GM12878 (cell line): Measurements from ENCODE around the gene SPATA32. TPM values are rescaled to one million over a fixed set of nuclear protein-coding genes. Genes with fewer than 3 reads are reported as not detected.

Experiments
- BACH1 ChIP-seq: fragments of 450-650 bp; IDR thresholded peaks from 2 replicates; pipeline ENCODE4 v1.6.1; 2017; ENCODE audit warnings: mild to moderate bottlenecking, borderline replicate concordance
- CBX5 ChIP-seq: sonication (generic); IDR thresholded peaks from 2 replicates; pipeline ENCODE4 v1.6.1; 2016; ENCODE audit warnings: low read depth, moderate library complexity, mild to moderate bottlenecking, inconsistent platforms
- CEBPZ ChIP-seq: fragments of 150-350 bp; IDR thresholded peaks from 2 replicates; pipeline ENCODE4 v1.6.1; 2016; ENCODE audit warnings: low read depth, low read length
- CTCF ChIP-seq, 3 experiments: IDR thresholded peaks in 2 of 3; conservative IDR thresholded peaks in 1 of 3; 2 replicates each; pipeline ENCODE4 v1.5.1; 2011; ENCODE audit warnings: low read depth in 3 of 3, low read length in 3 of 3, mild to moderate bottlenecking in 3 of 3, control low read depth in 2 of 3, moderate library complexity in 2 of 3, inconsistent platforms in 1 of 3, mixed read lengths in 1 of 3; ENCODE audit not compliant: control insufficient read depth in 2 of 3, insufficient read depth in 1 of 3; ENCODE audit errors: extremely low read depth in 1 of 3
- ESRRA ChIP-seq: IDR thresholded peaks from 2 replicates; pipeline ENCODE4 v1.6.1; 2012; ENCODE audit warnings: mild to moderate bottlenecking, low read length, improper control_type of control experiment
- GATAD2B ChIP-seq: fragments of 450-650 bp; conservative IDR thresholded peaks from 2 replicates; pipeline ENCODE4 v1.6.1; 2017; ENCODE audit warnings: low read depth, mild to moderate bottlenecking, moderate library complexity
- HDAC2 ChIP-seq: fragments of 200-600 bp; sonication (generic); IDR thresholded peaks from 2 replicates; pipeline ENCODE4 v1.6.1; 2017
- NR2C2 ChIP-seq: IDR thresholded peaks from 2 replicates; pipeline ENCODE4 v1.6.1; 2011; ENCODE audit warnings: borderline replicate concordance, low read depth; ENCODE audit not compliant: control insufficient read depth, insufficient read length
- NR2F1 ChIP-seq: fragments of 450-650 bp; conservative IDR thresholded peaks from 2 replicates; pipeline ENCODE4 v1.6.1; 2017; ENCODE audit warnings: mild to moderate bottlenecking
- RCOR1 ChIP-seq: conservative IDR thresholded peaks from 2 replicates; pipeline ENCODE4 v1.6.1; 2012; ENCODE audit warnings: low read depth, low read length, improper control_type of control experiment
- SREBF1 ChIP-seq: IDR thresholded peaks from 2 replicates; pipeline ENCODE4 v1.6.1; 2012; ENCODE audit warnings: mild to moderate bottlenecking, low read length
- SRF ChIP-seq, 2 experiments: IDR thresholded peaks; 2 replicates each; pipeline ENCODE4 v1.6.1; 2011; ENCODE audit warnings: low read depth in 2 of 2, low read length in 2 of 2, mild to moderate bottlenecking in 1 of 2, moderate library complexity in 1 of 2
- WRNIP1 ChIP-seq: IDR thresholded peaks from 2 replicates; pipeline ENCODE4 v1.6.1; 2011; ENCODE audit warnings: low read depth, low read length, improper control_type of control experiment, borderline replicate concordance
- ZSCAN29 ChIP-seq: fragments of 450-650 bp; IDR thresholded peaks from 2 replicates; pipeline ENCODE4 v1.6.1; 2017; ENCODE audit warnings: mild to moderate bottlenecking, moderate library complexity
- polyA plus RNA-seq, 11 experiments: library from polyadenylated mRNA; depleted of rRNA in 4 of 11; unstranded in 6 of 11; stranded (reverse) in 5 of 11; fragments of >200 nt; fragmentation: Nextera tagmentation in 4 of 11; fragmentation: Illumina TruSeq in 1 of 11; extraction: Ambion mirVana in 4 of 11; extraction: Trizol in 1 of 11; gene quantifications; 1 replicate in 1 of 11; 2 replicates in 10 of 11; pipeline versions ENCODE4 v1.2.1 to v1.2.3, GENCODE V29; 2011 to 2016; ENCODE audit warnings: inconsistent platforms in 2 of 11, missing spikeins in 2 of 11, low read depth in 1 of 11
- total RNA-seq, 4 experiments: library from RNA; depleted of rRNA in 3 of 4; stranded (reverse); fragments of >200 nt in 3 of 4; fragmentation: Illumina TruSeq in 1 of 4; extraction: Trizol in 1 of 4; gene quantifications; 2 replicates each; pipeline versions ENCODE4 v1.2.1 to v1.2.3, GENCODE V29; 2013 to 2021
- TF ChIP-seq, protein P1 (sequence below): fragments of 450-650 bp; formaldehyde crosslinking; IDR thresholded peaks from 2 replicates; pipeline ENCODE4 v1.4.0; 2022; ENCODE audit warnings: mild to moderate bottlenecking, moderate library complexity
- TF ChIP-seq, protein P2 (sequence below): IDR thresholded peaks from 2 replicates; pipeline ENCODE4 v1.6.1; 2012; ENCODE audit warnings: mild to moderate bottlenecking, low read depth, low read length

The SPATA32 gene
- total and polyA plus RNA-seq, 10 of the 15 experiments (the other 5 are each of a cell fraction or from before 2014, with no cell fraction given): 0.03 to 0.35 (median 0.11) TPM; not detected in 3

GRCh38 chr17:45225964-45226530 lies 35.8 kb downstream of the SPATA32 start (continued):
- TF ChIP-seq ZSCAN29 (no peak), HDAC2 (no peak), GATAD2B (peak; percentile 97), CEBPZ (no peak), SRF (IDR thresholded peaks at IDR 0.05; ENCODE audit: low read depth in 2 of 2, low read length in 2 of 2) (no peak), NR2F1 (peak; percentile 47), WRNIP1 (no peak), BACH1 (peak; percentile 59), CBX5 (no peak), ESRRA (no peak), CTCF (IDR thresholded peaks at IDR 0.05 in 2 of 3, conservative IDR thresholded peaks at IDR 0.05 in 1 of 3; ENCODE audit: control insufficient read depth in 2 of 3, extremely low read depth in 1 of 3, insufficient read depth in 1 of 3, low read depth in 3 of 3, low read length in 3 of 3) (no peak), NR2C2 (no peak), SREBF1 (no peak), RCOR1 (peak; percentile 86; the same call in 1 of the 2 replicates)
- TF ChIP-seq, protein P1, sequence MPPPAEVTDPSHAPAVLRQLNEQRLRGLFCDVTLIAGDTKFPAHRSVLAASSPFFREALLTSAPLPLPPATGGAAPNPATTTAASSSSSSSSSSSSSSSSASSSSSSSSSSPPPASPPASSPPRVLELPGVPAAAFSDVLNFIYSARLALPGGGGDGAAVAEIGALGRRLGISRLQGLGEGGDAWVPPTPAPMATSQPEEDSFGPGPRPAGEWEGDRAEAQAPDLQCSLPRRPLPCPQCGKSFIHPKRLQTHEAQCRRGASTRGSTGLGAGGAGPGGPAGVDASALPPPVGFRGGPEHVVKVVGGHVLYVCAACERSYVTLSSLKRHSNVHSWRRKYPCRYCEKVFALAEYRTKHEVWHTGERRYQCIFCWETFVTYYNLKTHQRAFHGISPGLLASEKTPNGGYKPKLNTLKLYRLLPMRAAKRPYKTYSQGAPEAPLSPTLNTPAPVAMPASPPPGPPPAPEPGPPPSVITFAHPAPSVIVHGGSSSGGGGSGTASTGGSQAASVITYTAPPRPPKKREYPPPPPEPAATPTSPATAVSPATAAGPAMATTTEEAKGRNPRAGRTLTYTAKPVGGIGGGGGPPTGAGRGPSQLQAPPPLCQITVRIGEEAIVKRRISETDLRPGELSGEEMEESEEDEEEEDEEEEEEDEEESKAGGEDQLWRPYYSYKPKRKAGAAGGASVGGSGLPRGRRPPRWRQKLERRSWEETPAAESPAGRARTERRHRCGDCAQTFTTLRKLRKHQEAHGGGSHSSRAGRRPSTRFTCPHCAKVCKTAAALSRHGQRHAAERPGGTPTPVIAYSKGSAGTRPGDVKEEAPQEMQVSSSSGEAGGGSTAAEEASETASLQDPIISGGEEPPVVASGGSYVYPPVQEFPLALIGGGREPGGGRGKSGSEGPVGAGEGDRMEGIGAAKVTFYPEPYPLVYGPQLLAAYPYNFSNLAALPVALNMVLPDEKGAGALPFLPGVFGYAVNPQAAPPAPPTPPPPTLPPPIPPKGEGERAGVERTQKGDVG (CRISPR knock-in tag): no peak
- TF ChIP-seq, protein P2, sequence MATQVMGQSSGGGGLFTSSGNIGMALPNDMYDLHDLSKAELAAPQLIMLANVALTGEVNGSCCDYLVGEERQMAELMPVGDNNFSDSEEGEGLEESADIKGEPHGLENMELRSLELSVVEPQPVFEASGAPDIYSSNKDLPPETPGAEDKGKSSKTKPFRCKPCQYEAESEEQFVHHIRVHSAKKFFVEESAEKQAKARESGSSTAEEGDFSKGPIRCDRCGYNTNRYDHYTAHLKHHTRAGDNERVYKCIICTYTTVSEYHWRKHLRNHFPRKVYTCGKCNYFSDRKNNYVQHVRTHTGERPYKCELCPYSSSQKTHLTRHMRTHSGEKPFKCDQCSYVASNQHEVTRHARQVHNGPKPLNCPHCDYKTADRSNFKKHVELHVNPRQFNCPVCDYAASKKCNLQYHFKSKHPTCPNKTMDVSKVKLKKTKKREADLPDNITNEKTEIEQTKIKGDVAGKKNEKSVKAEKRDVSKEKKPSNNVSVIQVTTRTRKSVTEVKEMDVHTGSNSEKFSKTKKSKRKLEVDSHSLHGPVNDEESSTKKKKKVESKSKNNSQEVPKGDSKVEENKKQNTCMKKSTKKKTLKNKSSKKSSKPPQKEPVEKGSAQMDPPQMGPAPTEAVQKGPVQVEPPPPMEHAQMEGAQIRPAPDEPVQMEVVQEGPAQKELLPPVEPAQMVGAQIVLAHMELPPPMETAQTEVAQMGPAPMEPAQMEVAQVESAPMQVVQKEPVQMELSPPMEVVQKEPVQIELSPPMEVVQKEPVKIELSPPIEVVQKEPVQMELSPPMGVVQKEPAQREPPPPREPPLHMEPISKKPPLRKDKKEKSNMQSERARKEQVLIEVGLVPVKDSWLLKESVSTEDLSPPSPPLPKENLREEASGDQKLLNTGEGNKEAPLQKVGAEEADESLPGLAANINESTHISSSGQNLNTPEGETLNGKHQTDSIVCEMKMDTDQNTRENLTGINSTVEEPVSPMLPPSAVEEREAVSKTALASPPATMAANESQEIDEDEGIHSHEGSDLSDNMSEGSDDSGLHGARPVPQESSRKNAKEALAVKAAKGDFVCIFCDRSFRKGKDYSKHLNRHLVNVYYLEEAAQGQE: peak; percentile 23; the same call in 1 of the 2 replicates
